ENCODE data around the gene BLVRA. TPM values are rescaled to one million over a fixed set of nuclear protein-coding genes. Genes with fewer than 3 reads are reported as not detected.
A peak's percentile ranks its signal among the peaks of the same experiment; 100 is the strongest.
"Not testable (repeated sequence)": the region's sequence is repeated elsewhere in the genome, so short reads cannot be mapped to it uniquely, and the experiment has no call there.

The BLVRA gene
- total RNA-seq, 1 experiment from 2014 or later = 27.6 TPM

GRCh38 chr7:43775255-43775654 lies 16.8 kb downstream of the BLVRA start:
- POLR2A ChIA-PET (ENCODE audit: unreplicated experiment); H3K9ac ChIP-seq (ENCODE audit: low read length); H2AFZ ChIP-seq (ENCODE audit: low read length); H3F3A ChIP-seq (ENCODE audit: low read length, unreplicated experiment); H3K4me3 ChIP-seq (ENCODE audit: low read length); DNase-seq; H4K20me1 ChIP-seq (ENCODE audit: low read length); H3K4me1 ChIP-seq (ENCODE audit: insufficient read depth, low read length); H3K79me2 ChIP-seq (ENCODE audit: low read length); intact Hi-C loops (cut with micrococcal nuclease); H3K9me3 ChIP-seq (ENCODE audit: low read length); H3K36me3 ChIP-seq (ENCODE audit: low read depth, low read length); BruUV-seq (replicated peaks); ATAC-seq; H3K27me3 ChIP-seq (ENCODE audit: low read length); H3K9me2 ChIP-seq (replicated peaks; ENCODE audit: low read length); CTCF ChIA-PET; H3K27ac ChIP-seq (ENCODE audit: low read length); H3K4me2 ChIP-seq (ENCODE audit: low read length): not testable (repeated sequence)

DNA sequence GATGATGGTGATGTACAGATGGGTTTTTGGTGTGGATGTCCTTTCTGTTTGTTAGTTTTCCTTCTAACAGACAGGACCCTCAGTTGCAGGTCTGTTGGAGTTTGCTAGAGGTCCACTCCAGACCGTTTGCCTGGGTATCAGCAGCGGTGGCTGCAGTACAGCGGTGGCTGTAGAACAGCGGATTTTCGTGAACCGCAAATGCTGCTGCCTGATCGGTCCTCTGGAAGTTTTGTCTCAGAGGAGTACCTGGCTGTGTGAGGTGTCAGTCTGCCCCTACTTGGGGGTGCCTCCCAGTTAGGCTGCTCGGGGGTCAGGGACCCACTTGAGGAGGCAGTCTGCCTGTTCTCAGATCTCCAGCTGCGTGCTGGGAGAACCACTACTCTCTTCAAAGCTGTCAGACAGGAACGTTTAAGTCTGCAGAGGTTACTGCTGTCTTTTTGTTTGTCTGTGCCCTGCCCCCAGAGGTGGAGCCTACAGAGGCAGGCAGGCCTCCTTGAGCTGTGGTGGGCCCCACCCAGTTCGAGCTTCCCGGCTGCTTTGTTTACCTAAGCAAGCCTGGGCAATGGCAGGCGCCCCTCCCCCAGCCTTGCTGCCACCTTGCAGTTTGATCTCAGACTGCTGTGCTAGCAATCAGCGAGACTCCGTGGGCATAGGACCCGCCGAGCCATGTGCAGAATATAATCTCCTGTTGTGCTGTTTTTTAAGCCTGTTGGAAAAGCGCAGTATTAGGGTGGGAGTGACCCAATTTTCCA lies 20.0 kb downstream of the BLVRA start:
- H3K27me3 ChIP-seq (ENCODE audit: low read length); H3K4me1 ChIP-seq (ENCODE audit: insufficient read depth, low read length); H3K9me2 ChIP-seq (replicated peaks; ENCODE audit: low read length); BruUV-seq (replicated peaks); intact Hi-C loops (cut with micrococcal nuclease); H3K79me2 ChIP-seq (ENCODE audit: low read length); H3K9me3 ChIP-seq (ENCODE audit: low read length); H2AFZ ChIP-seq (ENCODE audit: low read length); H4K20me1 ChIP-seq (ENCODE audit: low read length); H3F3A ChIP-seq (ENCODE audit: low read length, unreplicated experiment); ATAC-seq; H3K27ac ChIP-seq (ENCODE audit: low read length); POLR2A ChIA-PET (ENCODE audit: unreplicated experiment); H3K9ac ChIP-seq (ENCODE audit: low read length); H3K36me3 ChIP-seq (ENCODE audit: low read depth, low read length); DNase-seq; H3K4me3 ChIP-seq (ENCODE audit: low read length): not testable (repeated sequence)
- H3K4me2 ChIP-seq (ENCODE audit: low read length) = 0 out of 2 replicates have a peak overlapping the region, but pooled peaks have one; percentile 26
- CTCF ChIA-PET = interaction anchor here (0.6 kb wide), 1 partner anchor 54 kb away, joined by 3 read pairs; no protein-coding TSS in a partner anchor

GRCh38 chr7:43779045-43779812 lies 20.7 kb downstream of the BLVRA start:
- POLR2A ChIA-PET (ENCODE audit: unreplicated experiment) = no interaction called here
- H2AFZ ChIP-seq (ENCODE audit: low read length) = no peak overlapping the region
- H3K27me3 ChIP-seq (ENCODE audit: low read length) = no peaks in the 10 kb centered on the region
- no TSS peak for BruUV-seq (replicated peaks)
- H3K9ac ChIP-seq (ENCODE audit: low read length) = no peak overlapping the region
- 0 out of 2 replicates have a peak overlapping the region, but pooled peaks have one; percentile 26 for H3K4me2 ChIP-seq (ENCODE audit: low read length)
- no peak for TF ChIP-seq EZH2 (IDR thresholded peaks at IDR 0.05; ENCODE audit: low read length, unreplicated experiment)
- TF ChIP-seq CTCF (conservative IDR thresholded peaks at IDR 0.05; ENCODE audit: low read depth, low read length) = no peak
- no peak for TF ChIP-seq EZH2phosphoT487 (IDR thresholded peaks at IDR 0.05; ENCODE audit: borderline replicate concordance, low read length)
- H3K79me2 ChIP-seq (ENCODE audit: low read length) = no peaks in the 10 kb centered on the region
- CTCF ChIA-PET = no interaction called here
- H3K9me3 ChIP-seq (ENCODE audit: low read length) = no peaks in the 10 kb centered on the region
- H3K27ac ChIP-seq (ENCODE audit: low read length) = no peak overlapping the region
- H3K4me1 ChIP-seq (ENCODE audit: insufficient read depth, low read length) = peaks cover 5% of the 10 kb centered on the region; the same call in 1 of the 2 replicates
- DNase-seq (no peak), ATAC-seq (no peak)
- no peaks in the 10 kb centered on the region for H3K9me2 ChIP-seq (replicated peaks; ENCODE audit: low read length)
- intact Hi-C loops (cut with micrococcal nuclease) = no loop called here
- no peaks in the 10 kb centered on the region for H4K20me1 ChIP-seq (ENCODE audit: low read length)
- H3K4me3 ChIP-seq (ENCODE audit: low read length) = no peak overlapping the region
- no peaks in the 10 kb centered on the region for H3K36me3 ChIP-seq (ENCODE audit: low read depth, low read length)
- H3F3A ChIP-seq (ENCODE audit: low read length, unreplicated experiment) = no peaks in the 10 kb centered on the region
